ENCODE results near the gene SRGAP1.
"Not testable (repeated sequence)": the region's sequence is repeated elsewhere in the genome, so short reads cannot be mapped to it uniquely, and the experiment has no call there.

The SRGAP1 gene

DNA sequence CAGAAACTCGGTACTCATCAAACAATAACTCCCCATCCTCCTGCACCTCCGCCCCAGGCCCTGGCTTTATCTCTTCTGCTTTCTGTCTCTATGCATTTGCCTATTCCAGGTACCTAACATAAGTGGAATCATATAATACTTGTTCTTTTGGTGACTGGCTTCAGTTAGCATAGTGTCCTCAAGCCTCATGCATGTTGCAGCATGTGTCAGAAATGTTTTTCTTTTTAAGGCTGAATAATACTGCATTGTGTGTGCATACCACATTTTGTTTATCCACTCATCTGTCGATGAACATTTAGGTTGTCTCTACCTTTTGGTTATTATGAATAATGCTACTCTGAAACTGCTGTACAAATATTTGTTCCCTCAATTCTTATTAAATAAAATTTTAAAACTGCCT is 260.5 kb downstream of the SRGAP1 start:
- Mint-ChIP-seq H3K9me3 (no peaks in the 10 kb centered on the region), H3K36me3 (ENCODE audit: low read depth) (peaks cover 2% of the 10 kb centered on the region), H3K27ac (no peak overlapping the region), H3K4me3 (no peak overlapping the region), H3K27me3 (ENCODE audit: low read depth, poor library complexity) (no peaks in the 10 kb centered on the region), H3K4me1 (peaks cover 14% of the 10 kb centered on the region)
- TF ChIP-seq, protein P1, sequence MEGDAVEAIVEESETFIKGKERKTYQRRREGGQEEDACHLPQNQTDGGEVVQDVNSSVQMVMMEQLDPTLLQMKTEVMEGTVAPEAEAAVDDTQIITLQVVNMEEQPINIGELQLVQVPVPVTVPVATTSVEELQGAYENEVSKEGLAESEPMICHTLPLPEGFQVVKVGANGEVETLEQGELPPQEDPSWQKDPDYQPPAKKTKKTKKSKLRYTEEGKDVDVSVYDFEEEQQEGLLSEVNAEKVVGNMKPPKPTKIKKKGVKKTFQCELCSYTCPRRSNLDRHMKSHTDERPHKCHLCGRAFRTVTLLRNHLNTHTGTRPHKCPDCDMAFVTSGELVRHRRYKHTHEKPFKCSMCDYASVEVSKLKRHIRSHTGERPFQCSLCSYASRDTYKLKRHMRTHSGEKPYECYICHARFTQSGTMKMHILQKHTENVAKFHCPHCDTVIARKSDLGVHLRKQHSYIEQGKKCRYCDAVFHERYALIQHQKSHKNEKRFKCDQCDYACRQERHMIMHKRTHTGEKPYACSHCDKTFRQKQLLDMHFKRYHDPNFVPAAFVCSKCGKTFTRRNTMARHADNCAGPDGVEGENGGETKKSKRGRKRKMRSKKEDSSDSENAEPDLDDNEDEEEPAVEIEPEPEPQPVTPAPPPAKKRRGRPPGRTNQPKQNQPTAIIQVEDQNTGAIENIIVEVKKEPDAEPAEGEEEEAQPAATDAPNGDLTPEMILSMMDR (IDR thresholded peaks at IDR 0.05), result no peak
- DNase-seq, result no peak

DNA sequence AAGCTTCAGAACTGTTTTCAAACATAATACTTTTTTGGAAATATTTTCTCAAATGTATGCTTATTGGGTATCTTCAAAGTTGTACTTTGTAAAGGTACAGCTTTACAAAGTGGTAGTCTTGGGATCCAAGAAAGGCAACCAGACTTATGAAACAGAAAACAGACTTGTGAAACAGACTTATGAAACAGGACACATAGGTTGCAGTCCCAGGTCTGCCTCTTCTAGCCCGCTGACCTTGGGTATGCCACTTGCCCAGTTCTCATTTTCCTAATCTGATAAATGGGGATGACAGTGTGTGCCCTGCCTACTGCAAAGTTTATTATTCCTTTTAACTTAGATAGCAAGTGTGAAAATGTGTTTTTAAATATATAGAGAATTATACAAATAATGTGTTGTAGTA is 263.3 kb downstream of the SRGAP1 start:
- Mint-ChIP-seq H3K4me1 (peaks cover 14% of the 10 kb centered on the region), H3K27ac (no peak overlapping the region), H3K9me3 (no peaks in the 10 kb centered on the region), H3K4me3 (no peak overlapping the region), H3K36me3 (ENCODE audit: low read depth) (peaks cover 15% of the 10 kb centered on the region), H3K27me3 (ENCODE audit: low read depth, poor library complexity) (no peaks in the 10 kb centered on the region)
- TF ChIP-seq, protein P1 (IDR thresholded peaks at IDR 0.05), result no peak
- no peak for DNase-seq

DNA sequence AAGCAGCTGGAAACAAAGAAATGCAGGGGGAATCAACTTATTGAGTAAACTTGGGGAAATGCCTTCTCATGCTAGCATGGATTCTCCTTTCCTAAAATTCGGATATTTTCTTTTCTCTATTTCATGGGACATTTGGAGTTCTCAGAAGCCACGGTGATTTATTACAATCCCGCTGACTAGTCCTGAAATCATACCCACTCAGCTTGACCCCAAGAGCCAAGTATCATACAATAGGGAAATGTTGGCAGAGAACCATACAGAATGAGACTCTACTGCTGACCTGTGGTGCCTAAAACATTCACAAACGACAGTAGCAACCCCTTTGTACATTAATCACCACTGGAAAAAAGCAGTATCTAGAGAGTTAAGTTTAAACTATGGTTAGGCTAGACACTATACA is 265.2 kb downstream of the SRGAP1 start:
- Mint-ChIP-seq H3K27me3 (ENCODE audit: low read depth, poor library complexity) (no peaks in the 10 kb centered on the region), H3K27ac (no peak overlapping the region), H3K36me3 (ENCODE audit: low read depth) (peaks cover 16% of the 10 kb centered on the region), H3K4me1 (peaks cover 5% of the 10 kb centered on the region), H3K9me3 (no peaks in the 10 kb centered on the region), H3K4me3 (no peak overlapping the region)
- TF ChIP-seq, protein P1 (IDR thresholded peaks at IDR 0.05), result no peak
- DNase-seq, result no peak

DNA sequence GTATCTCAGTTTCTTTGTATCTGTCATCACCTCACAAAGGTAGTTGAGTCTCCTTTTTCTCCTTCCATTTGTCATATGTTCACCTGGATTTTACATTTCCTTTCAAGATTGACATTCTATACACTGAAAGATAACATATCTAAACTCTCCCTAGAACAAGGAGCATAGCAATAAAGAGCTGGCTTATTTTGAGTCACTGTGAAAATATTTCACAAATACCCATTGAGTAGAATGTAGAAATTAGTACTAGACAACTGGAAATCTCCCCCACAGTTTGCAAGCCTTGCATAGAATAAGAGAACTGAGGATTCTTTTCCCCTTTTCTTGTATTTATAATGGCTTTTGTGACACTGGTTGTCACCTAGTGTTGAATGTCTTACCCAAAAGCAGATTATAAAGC is 266.4 kb downstream of the SRGAP1 start:
- Mint-ChIP-seq H3K9me3 (no peaks in the 10 kb centered on the region), H3K4me1 (no peaks in the 10 kb centered on the region), H3K4me3 (no peak overlapping the region), H3K36me3 (ENCODE audit: low read depth) (peaks cover 16% of the 10 kb centered on the region), H3K27ac (peak overlapping the region; percentile 2), H3K27me3 (ENCODE audit: low read depth, poor library complexity) (no peaks in the 10 kb centered on the region)
- no peak for DNase-seq
- TF ChIP-seq, protein P1 (IDR thresholded peaks at IDR 0.05), result no peak

DNA sequence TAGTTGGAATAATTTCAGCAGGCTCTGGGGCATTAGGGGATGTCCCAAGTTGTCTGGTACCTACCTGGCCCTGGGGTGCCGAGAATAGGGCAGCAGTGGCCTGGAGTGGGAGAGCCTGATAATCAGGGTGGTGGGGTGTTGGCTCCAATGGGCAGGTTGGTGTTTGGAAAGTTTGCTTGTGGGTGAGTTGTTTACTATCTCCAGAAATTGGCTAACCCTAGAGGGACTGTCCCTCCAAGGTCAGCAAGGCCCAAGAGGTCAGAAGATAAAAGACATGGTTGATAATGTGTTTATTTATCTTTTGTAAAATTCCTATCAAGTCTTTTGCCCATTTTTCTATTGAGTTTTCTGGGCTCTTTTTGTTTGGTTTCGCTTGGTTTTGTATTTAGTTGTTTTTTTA is 272.5 kb downstream of the SRGAP1 start:
- TF ChIP-seq, protein P1 (IDR thresholded peaks at IDR 0.05), result no peak
- H3K36me3 Mint-ChIP-seq (ENCODE audit: low read depth), result peaks cover 13% of the 10 kb centered on the region

DNA sequence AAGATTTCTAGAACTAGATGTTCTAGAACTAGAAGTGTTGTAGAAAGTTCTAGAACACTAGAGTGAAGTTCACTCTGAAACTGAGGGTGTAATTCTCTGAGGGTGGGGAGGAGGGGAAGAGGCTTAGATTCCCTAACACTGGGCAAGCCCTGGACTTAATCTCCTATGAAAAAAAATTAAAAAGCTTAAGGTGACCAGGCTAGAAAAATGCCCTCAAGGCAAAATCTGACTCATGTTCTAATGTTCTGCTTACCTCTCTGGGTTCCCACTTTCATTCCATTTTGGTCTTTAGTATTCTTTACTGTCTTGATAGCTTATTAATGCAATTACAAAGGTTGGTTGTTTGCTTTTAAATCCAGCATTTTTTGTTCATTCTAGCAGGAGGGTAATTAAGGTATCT is 276.1 kb downstream of the SRGAP1 start:
- Mint-ChIP-seq H3K9me3 (no peaks in the 10 kb centered on the region), H3K4me1 (peaks cover 5% of the 10 kb centered on the region), H3K27me3 (ENCODE audit: low read depth, poor library complexity) (peaks cover 3% of the 10 kb centered on the region), H3K4me3 (no peak overlapping the region), H3K27ac (no peak overlapping the region), H3K36me3 (ENCODE audit: low read depth) (peaks cover 5% of the 10 kb centered on the region)
- no peak for DNase-seq
- TF ChIP-seq, protein P1 (IDR thresholded peaks at IDR 0.05), result no peak

More for the DNA sequence above, 272.5 kb downstream of the SRGAP1 start:
- H3K4me1 Mint-ChIP-seq, result peaks cover 4% of the 10 kb centered on the region
- peaks cover 3% of the 10 kb centered on the region for H3K27me3 Mint-ChIP-seq (ENCODE audit: low read depth, poor library complexity)
- DNase-seq, result no peak
- H3K4me3 Mint-ChIP-seq, result no peak overlapping the region
- H3K27ac Mint-ChIP-seq, result no peak overlapping the region
- H3K9me3 Mint-ChIP-seq, result no peaks in the 10 kb centered on the region

DNA sequence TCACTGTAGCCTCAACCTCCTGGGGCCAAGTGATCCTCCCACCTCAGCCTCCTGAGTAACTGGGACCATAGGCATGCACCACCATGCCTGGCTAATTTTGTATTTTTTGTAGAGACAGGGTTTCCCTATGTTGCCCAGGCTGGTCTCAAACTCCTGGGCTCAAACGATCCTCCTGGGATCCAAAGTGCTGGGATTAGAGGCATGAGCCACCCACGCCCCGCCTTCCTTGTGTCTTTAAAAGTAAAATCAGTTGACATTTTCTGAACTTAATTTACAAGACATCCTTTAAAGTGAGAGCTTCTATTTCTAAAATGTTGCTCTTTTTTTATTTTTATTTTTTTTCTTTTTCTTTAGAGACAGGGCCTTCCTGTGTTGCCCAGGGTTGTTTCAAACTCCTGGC is 276.6 kb downstream of the SRGAP1 start:
- H3K27ac Mint-ChIP-seq; H3K9me3 Mint-ChIP-seq; DNase-seq; H3K4me1 Mint-ChIP-seq; H3K27me3 Mint-ChIP-seq (ENCODE audit: low read depth, poor library complexity); H3K4me3 Mint-ChIP-seq; H3K36me3 Mint-ChIP-seq (ENCODE audit: low read depth): not testable (repeated sequence)
